HepG2 (cell line): ENCODE data around the gene MACROD2.

ENCODE experiments used
- CBX2 ChIP-seq, 2 experiments: fragments of 200-600 bp in 1 of 2; sonication (generic); formaldehyde crosslinking in 1 of 2; IDR thresholded peaks; 2 replicates each; pipeline versions ENCODE4 v1.7.0 to v1.8.1; 2018 to 2022; ENCODE audit warnings: low read depth in 2 of 2, low read length in 1 of 2, mild to moderate bottlenecking in 1 of 2, missing genetic modification reagents in 1 of 2
- FOXM1 ChIP-seq: sonication (generic); formaldehyde crosslinking; IDR thresholded peaks from 2 replicates; pipeline ENCODE4 v1.5.0; 2020; ENCODE audit warnings: missing genetic modification reagents
- MXI1 ChIP-seq: IDR thresholded peaks from 3 replicates; pipeline ENCODE4 v1.6.1; 2012; ENCODE audit warnings: low read depth, low read length, inconsistent platforms, borderline replicate concordance
- NCOR1 ChIP-seq: fragments of 200-600 bp; sonication (generic); IDR thresholded peaks from 2 replicates; pipeline ENCODE4 v1.7.0; 2017; ENCODE audit warnings: antibody characterized with exemption, low read length, borderline replicate concordance
- SP1 ChIP-seq, 2 experiments: fragments of 450-650 bp in 1 of 2; sonication (generic) in 1 of 2; formaldehyde crosslinking in 1 of 2; IDR thresholded peaks; 2 replicates each; pipeline versions ENCODE4 v1.4.0 to v1.6.1; 2016 to 2020; ENCODE audit warnings: missing genetic modification reagents in 1 of 2
- TAF1 ChIP-seq: sonication (generic); formaldehyde crosslinking; IDR thresholded peaks from 2 replicates; pipeline ENCODE4 v1.4.0; 2020; ENCODE audit warnings: missing genetic modification reagents

- TF ChIP-seq FOXM1 (CRISPR knock-in tag) (no peak), TAF1 (no peak), SP1 (IDR thresholded peaks at IDR 0.05) (no peak), SP1 (CRISPR knock-in tag; IDR thresholded peaks at IDR 0.05) (no peak), NCOR1 (no peak), CBX2 (IDR thresholded peaks at IDR 0.05; ENCODE audit: low read depth, low read length) (no peak), CBX2 (CRISPR knock-in tag; IDR thresholded peaks at IDR 0.05; ENCODE audit: low read depth) (no peak), MXI1 (no peak)
These were observed 1932.8 kb downstream of the MACROD2 start for GRCh38 chr20:15927893-15928650.
